Testis (tissue), 2 donors: Measurements from ENCODE around the gene PLEK2.

ENCODE experiments used
- CTCF ChIP-seq, 3 experiments: fragments of 450-650 bp in 2 of 3; fragments of 200-600 bp in 1 of 3; sonication (generic) in 1 of 3; IDR thresholded peaks; one replicate each; pipeline ENCODE4 v1.5.1; 2016 to 2019; ENCODE audit warnings: antibody characterized with exemption in 3 of 3, mild to moderate bottlenecking in 2 of 3, moderate library complexity in 1 of 3
- POLR2A ChIP-seq: fragments of 450-650 bp; IDR thresholded peaks from one replicate; pipeline ENCODE4 v1.6.1; 2017; ENCODE audit warnings: antibody characterized with exemption, mild to moderate bottlenecking, moderate library complexity

DNA sequence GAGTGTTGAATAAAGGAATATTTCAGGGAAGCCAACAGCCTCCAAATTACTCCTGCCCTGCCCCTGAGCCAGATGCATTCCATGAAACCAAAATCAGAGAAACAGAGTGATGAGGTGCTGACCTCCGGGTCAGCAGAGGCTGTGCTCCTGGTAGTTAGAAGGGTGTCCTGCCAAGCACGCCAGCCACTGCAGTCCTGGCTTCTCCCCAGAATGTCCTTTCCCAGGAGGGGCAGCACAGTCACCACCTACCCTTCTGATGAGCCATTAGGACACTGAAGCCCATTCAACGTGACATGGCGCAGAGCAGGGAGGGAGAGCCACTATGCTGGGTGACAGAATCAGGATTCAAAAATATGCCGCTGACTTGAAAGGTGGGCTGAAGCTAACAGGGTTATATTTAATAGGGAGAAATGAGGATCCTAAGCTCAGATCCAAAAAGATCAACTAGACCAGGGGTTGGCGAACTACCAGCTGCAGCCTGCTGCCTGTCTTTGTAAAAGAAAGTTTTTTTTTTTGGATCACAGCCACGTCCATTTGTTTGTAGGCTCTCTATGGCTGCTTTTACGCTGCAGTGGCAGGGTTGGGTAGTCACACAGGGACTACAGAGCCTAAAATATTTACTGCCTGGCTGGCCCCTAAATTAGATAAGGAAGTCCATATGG, 34.5 kb upstream of the PLEK2 start:
- no peak for TF ChIP-seq CTCF (IDR thresholded peaks at IDR 0.05)
- no peak for TF ChIP-seq POLR2A
